ENCODE measurements around the gene AOX1. TPM values are rescaled to one million over a fixed set of nuclear protein-coding genes. Genes with fewer than 3 reads are reported as not detected.

The AOX1 gene
- total and polyA plus RNA-seq, 2 donors (not counting 1 experiment from before 2014, with no cell fraction given): 0.18 TPM; not detected in 1

GRCh38 chr2:200669308-200669707, 83.5 kb downstream of the AOX1 start:
- intact Hi-C loops (cut with micrococcal nuclease): no loop called here
- Histone ChIP-seq H3K9ac (ENCODE audit: low read length) (no peak overlapping the region), H4K20me1 (ENCODE audit: control insufficient read depth, insufficient read depth, low read length, poor library complexity, severe bottlenecking) (no peaks in the 10 kb centered on the region), H2AFZ (ENCODE audit: insufficient read depth, low read depth, low read length, poor library complexity, severe bottlenecking) (no peak overlapping the region), H3K4me1 (ENCODE audit: control insufficient read depth in 2 of 2, insufficient read depth in 2 of 2, low read length in 2 of 2) (no peaks in the 10 kb centered on the region), H3K36me3 (replicated peaks in 1 of 2; ENCODE audit: control extremely low read depth in 1 of 2, control insufficient read depth in 1 of 2, extremely low read depth in 1 of 2, insufficient read depth in 2 of 2, low read length in 1 of 2) (no peaks in the 10 kb centered on the region), H3K27ac (ENCODE audit: low read length in 2 of 2) (no peak overlapping the region), H3K4me3 (ENCODE audit: control extremely low read depth in 1 of 5, extremely low read depth in 1 of 5, insufficient read depth in 1 of 5, low read depth in 2 of 5, low read length in 4 of 5) (no peak overlapping the region), H3K4me2 (replicated peaks; ENCODE audit: low read depth, low read length, poor library complexity, severe bottlenecking) (no peak overlapping the region), H3K79me2 (ENCODE audit: control insufficient read depth, insufficient read depth, low read length) (no peaks in the 10 kb centered on the region), H3K27me3 (replicated peaks in 1 of 4; ENCODE audit: control extremely low read depth in 1 of 4, control insufficient read depth in 3 of 4, insufficient read depth in 4 of 4, low read length in 3 of 4) (peaks cover 0 to 6% (median 3%) of the 10 kb centered on the region in 4 experiments), H3K9me3 (ENCODE audit: control extremely low read depth in 1 of 3, control insufficient read depth in 2 of 3, insufficient read depth in 1 of 3, low read length in 2 of 3) (no peaks in the 10 kb centered on the region)
- no peak for DNase-seq
- no peak for ATAC-seq (ENCODE audit: low read depth)
- CTCF ChIA-PET: no interaction called here
- H3K4me3 Mint-ChIP-seq: no peak overlapping the region
- peaks cover 5% of the 10 kb centered on the region for H3K4me1 Mint-ChIP-seq
- TF ChIP-seq EZH2 (IDR thresholded peaks at IDR 0.05; ENCODE audit: borderline replicate concordance, insufficient read depth, low read depth, low read length, poor library complexity, severe bottlenecking): no peak
- TF ChIP-seq CTCF (IDR thresholded peaks at IDR 0.05): no peak
- no peak overlapping the region for H3K27ac Mint-ChIP-seq
- peaks cover 34% of the 10 kb centered on the region for H3K27me3 Mint-ChIP-seq
- WGBS (ENCODE audit: insufficient coverage): 79% methylated on average over 8 of the region's 9 CpGs
- H3K9me3 Mint-ChIP-seq (ENCODE audit: insufficient read depth): no peaks in the 10 kb centered on the region
- POLR2A ChIA-PET: no interaction called here

- H3K27me3 ChIP-seq (replicated peaks in 1 of 4; ENCODE audit: control extremely low read depth in 1 of 4, control insufficient read depth in 3 of 4, insufficient read depth in 4 of 4, low read length in 3 of 4): peaks cover 0 to 6% (median 3%) of the 10 kb centered on the region in 4 experiments
- no peak overlapping the region for H3K27ac Mint-ChIP-seq
- intact Hi-C loops (cut with micrococcal nuclease): no loop called here
- WGBS (ENCODE audit: insufficient coverage): 66% methylated on average over 4 of the region's 4 CpGs
- no peaks in the 10 kb centered on the region for H3K79me2 ChIP-seq (ENCODE audit: control insufficient read depth, insufficient read depth, low read length)
- CTCF ChIA-PET: no interaction called here
- no peak overlapping the region for H3K4me3 ChIP-seq (ENCODE audit: control extremely low read depth in 1 of 5, extremely low read depth in 1 of 5, insufficient read depth in 1 of 5, low read depth in 2 of 5, low read length in 4 of 5)
- no peak overlapping the region for H3K9ac ChIP-seq (ENCODE audit: low read length)
- H3K9me3 Mint-ChIP-seq (ENCODE audit: insufficient read depth): no peaks in the 10 kb centered on the region
- no peak for DNase-seq
- no peak overlapping the region for H3K27ac ChIP-seq (ENCODE audit: low read length in 2 of 2)
- no peak for ATAC-seq (ENCODE audit: low read depth)
- H3K4me1 ChIP-seq (ENCODE audit: control insufficient read depth in 2 of 2, insufficient read depth in 2 of 2, low read length in 2 of 2): no peaks in the 10 kb centered on the region
- no peaks in the 10 kb centered on the region for H4K20me1 ChIP-seq (ENCODE audit: control insufficient read depth, insufficient read depth, low read length, poor library complexity, severe bottlenecking)
- TF ChIP-seq CTCF (IDR thresholded peaks at IDR 0.05) (no peak), EZH2 (IDR thresholded peaks at IDR 0.05; ENCODE audit: borderline replicate concordance, insufficient read depth, low read depth, low read length, poor library complexity, severe bottlenecking) (no peak)
- peaks cover 5% of the 10 kb centered on the region for H3K4me1 Mint-ChIP-seq
- no peaks in the 10 kb centered on the region for H3K9me3 ChIP-seq (ENCODE audit: control extremely low read depth in 1 of 3, control insufficient read depth in 2 of 3, insufficient read depth in 1 of 3, low read length in 2 of 3)
- no peak overlapping the region for H3K4me2 ChIP-seq (replicated peaks; ENCODE audit: low read depth, low read length, poor library complexity, severe bottlenecking)
- H2AFZ ChIP-seq (ENCODE audit: insufficient read depth, low read depth, low read length, poor library complexity, severe bottlenecking): no peak overlapping the region
- H3K4me3 Mint-ChIP-seq: no peak overlapping the region
- H3K27me3 Mint-ChIP-seq: peaks cover 39% of the 10 kb centered on the region
- POLR2A ChIA-PET: no interaction called here
- H3K36me3 ChIP-seq (replicated peaks in 1 of 2; ENCODE audit: control extremely low read depth in 1 of 2, control insufficient read depth in 1 of 2, extremely low read depth in 1 of 2, insufficient read depth in 2 of 2, low read length in 1 of 2): no peaks in the 10 kb centered on the region
Measured at GRCh38 chr2:200670313-200670712, 84.5 kb downstream of the AOX1 start.

Data from B cell (primary cell).